AG04450 (cell line): Measurements from ENCODE around the gene TNFSF9. TPM values are rescaled to one million over a fixed set of nuclear protein-coding genes. Genes with fewer than 3 reads are reported as not detected.

Source experiments
- CTCF ChIA-PET: fragments of 300-600, 350-600 bp; formaldehyde crosslinking; extraction: SDS; loops from one replicate; lab custom pipeline; 2022; ENCODE audit warnings: antibody characterized with exemption, inconsistent platforms; lab: Charles Lee
- POLR2A ChIA-PET: fragments of 350-600 bp; formaldehyde crosslinking; extraction: SDS; loops from one replicate; lab custom pipeline; 2021; ENCODE audit warnings: antibody characterized with exemption, inconsistent platforms; lab: Yijun Ruan, JAX
- DNase-seq: peaks from one replicate; pipeline ENCODE4 v3.0.0-alpha.2; 2011; ENCODE audit warnings: low read depth, low spot score
- H3K27ac ChIP-seq: one replicate; pipeline ENCODE4 v1.5.1; 2012; ENCODE audit warnings: low read depth, low read length, control low read depth
- H3K27me3 ChIP-seq: one replicate; pipeline ENCODE4 v1.6.0; 2012; ENCODE audit warnings: low read length; ENCODE audit not compliant: control insufficient read depth, insufficient read depth
- H3K4me3 ChIP-seq: 2 replicates; pipeline ENCODE4 v1.5.1; 2011; ENCODE audit warnings: mild to moderate bottlenecking, low read depth, low read length, control low read depth
- H3K9me3 ChIP-seq: 2 replicates; pipeline ENCODE4 v1.5.1; 2012; ENCODE audit warnings: low read length; ENCODE audit not compliant: control insufficient read depth, insufficient read depth
- CTCF ChIP-seq: IDR thresholded peaks from 2 replicates; pipeline ENCODE4 v1.5.1; 2011; ENCODE audit warnings: low read depth, low read length, control low read depth, inconsistent platforms
- polyA plus RNA-seq: library from polyadenylated mRNA; depleted of rRNA; stranded (reverse); fragments of >200 nt; gene quantifications from 2 replicates; pipeline ENCODE4 v1.2.3, GENCODE V29; 2011

Gene TNFSF9
- polyA plus RNA-seq, 1 experiment: 0.14 TPM

- H3K4me3 ChIP-seq: no peak overlapping the region
- DNase-seq: no peak
These were observed 46.6 kb upstream of the TNFSF9 start for GRCh38 chr19:6484230-6484629.

GRCh38 chr19:6484831-6485230 is 46.0 kb upstream of the TNFSF9 start:
- DNase-seq: no peak
- no peaks in the 10 kb centered on the region for H3K9me3 ChIP-seq
- ChIA-PET CTCF (no interaction called here), POLR2A (no interaction called here)
- H3K27me3 ChIP-seq: no peaks in the 10 kb centered on the region
- no peak for TF ChIP-seq CTCF
- H3K27ac ChIP-seq: no peak overlapping the region
- no peak overlapping the region for H3K4me3 ChIP-seq

More at GRCh38 chr19:6484230-6484629, 46.6 kb upstream of the TNFSF9 start:
- ChIA-PET POLR2A (no interaction called here), CTCF (no interaction called here)
- Histone ChIP-seq H3K27ac (no peak overlapping the region), H3K9me3 (no peaks in the 10 kb centered on the region), H3K27me3 (no peaks in the 10 kb centered on the region)
- no peak for TF ChIP-seq CTCF

GRCh38 chr19:6489278-6490061 is 41.4 kb upstream of the TNFSF9 start:
- no peak overlapping the region for H3K4me3 ChIP-seq
- no peak for DNase-seq
- no peaks in the 10 kb centered on the region for H3K27me3 ChIP-seq
- H3K27ac ChIP-seq: no peak overlapping the region
- ChIA-PET CTCF (no interaction called here), POLR2A (no interaction called here)
- H3K9me3 ChIP-seq: no peaks in the 10 kb centered on the region
- no peak for TF ChIP-seq CTCF

GRCh38 chr19:6490134-6490533 is 40.7 kb upstream of the TNFSF9 start:
- Histone ChIP-seq H3K27ac (no peak overlapping the region), H3K4me3 (no peak overlapping the region), H3K27me3 (no peaks in the 10 kb centered on the region), H3K9me3 (peaks cover 6% of the 10 kb centered on the region)
- ChIA-PET CTCF (no interaction called here), POLR2A (no interaction called here)
- no peak for DNase-seq
- no peak for TF ChIP-seq CTCF

GRCh38 chr19:6491802-6492592 is 38.8 kb upstream of the TNFSF9 start:
- ChIA-PET CTCF (no interaction called here), POLR2A (interaction anchor here (0.6 kb wide), 1 partner anchor 24 kb away, joined by 12 read pairs; no protein-coding TSS in a partner anchor)
- Histone ChIP-seq H3K27ac (no peak overlapping the region), H3K4me3 (no peak overlapping the region), H3K27me3 (no peaks in the 10 kb centered on the region), H3K9me3 (peaks cover 15% of the 10 kb centered on the region)
- DNase-seq: no peak
- no peak for TF ChIP-seq CTCF
